Fibroblast of the aortic adventitia (primary cell): ENCODE data around the gene SLC13A5. TPM values are rescaled to one million over a fixed set of nuclear protein-coding genes. Genes with fewer than 3 reads are reported as not detected.
"Not testable (repeated sequence)": the region's sequence is repeated elsewhere in the genome, so short reads cannot be mapped to it uniquely, and the experiment has no call there.

ENCODE experiments used
- DNase-seq: peaks from one replicate; pipeline ENCODE4 v3.0.0-alpha.2; 2010; ENCODE audit warnings: low read depth
- H3K4me3 ChIP-seq: 2 replicates; pipeline ENCODE4 v1.5.1; 2011; ENCODE audit warnings: low read depth, mild to moderate bottlenecking, control low read depth, low read length, moderate library complexity
- CTCF ChIP-seq: IDR thresholded peaks from 2 replicates; pipeline ENCODE4 v1.5.1; 2011; ENCODE audit warnings: mild to moderate bottlenecking, low read length, control low read depth, inconsistent platforms; ENCODE audit not compliant: insufficient read depth
- total RNA-seq: library from RNA; depleted of rRNA; stranded (reverse); fragments of >200 nt; gene quantifications from 2 replicates; pipeline ENCODE4 v1.2.3, GENCODE V29; 2012; ENCODE audit warnings: low replicate concordance

Gene SLC13A5
- total RNA-seq, 1 donor = not detected

- TF ChIP-seq CTCF = no peak
- no peak for DNase-seq
These were observed 51.7 kb downstream of the SLC13A5 start for GRCh38 chr17:6661464-6661848.

GRCh38 chr17:6660805-6661463, 52.2 kb downstream of the SLC13A5 start:
- TF ChIP-seq CTCF = no peak
- no peak for DNase-seq
- no peak overlapping the region for H3K4me3 ChIP-seq

More at GRCh38 chr17:6661464-6661848, 51.7 kb downstream of the SLC13A5 start:
- H3K4me3 ChIP-seq = no peak overlapping the region

- no peak for TF ChIP-seq CTCF
- DNase-seq = no peak
These were observed 53.1 kb downstream of the SLC13A5 start for GRCh38 chr17:6660101-6660500.

GRCh38 chr17:6658411-6658810, 54.8 kb downstream of the SLC13A5 start:
- H3K4me3 ChIP-seq, DNase-seq: not testable (repeated sequence)

More at GRCh38 chr17:6660101-6660500, 53.1 kb downstream of the SLC13A5 start:
- no peak overlapping the region for H3K4me3 ChIP-seq

GRCh38 chr17:6657633-6658287, 55.4 kb downstream of the SLC13A5 start:
- no peak for TF ChIP-seq CTCF
- no peak for DNase-seq

GRCh38 chr17:6656797-6657632, 56.2 kb downstream of the SLC13A5 start:
- H3K4me3 ChIP-seq, DNase-seq: not testable (repeated sequence)

More at GRCh38 chr17:6657633-6658287, 55.4 kb downstream of the SLC13A5 start:
- H3K4me3 ChIP-seq = no peak overlapping the region

- DNase-seq, H3K4me3 ChIP-seq: not testable (repeated sequence)
These were observed 57.3 kb downstream of the SLC13A5 start for GRCh38 chr17:6655732-6656361.
